ENCODE results near the gene REXO4. TPM values are rescaled to one million over a fixed set of nuclear protein-coding genes. Genes with fewer than 3 reads are reported as not detected.

Gene REXO4
- total and polyA plus RNA-seq, 2 experiments from 2014 or later = 17.2 to 19.4 TPM

GRCh38 chr9:133372144-133372543, 45.7 kb downstream of the REXO4 start:
- Histone ChIP-seq H3K27ac (no peak overlapping the region), H3K9me2 (replicated peaks; ENCODE audit: insufficient read depth) (no peaks in the 10 kb centered on the region), H3K4me2 (peak overlapping the region; percentile 88), H3K27me3 (no peaks in the 10 kb centered on the region), H3K4me3 (no peak overlapping the region), H3K4me1 (ENCODE audit: insufficient read depth) (peaks cover 38% of the 10 kb centered on the region), H2AFZ (no peak overlapping the region), H3K36me3 (replicated peaks; ENCODE audit: insufficient read depth, low read depth) (no peaks in the 10 kb centered on the region), H4K20me1 (ENCODE audit: insufficient read depth, poor library complexity, severe bottlenecking) (peaks cover 80% of the 10 kb centered on the region), H3K79me2 (peaks cover 85% of the 10 kb centered on the region), H3K9me3 (ENCODE audit: low read depth) (no peaks in the 10 kb centered on the region)
- WGBS (ENCODE audit: low lambda C conversion rate, missing lambda C conversion rate) = 91% methylated on average over 7 of the region's 7 CpGs
- no peak for DNase-seq (ENCODE audit: low spot score)
- TF ChIP-seq CTCF (IDR thresholded peaks at IDR 0.05; ENCODE audit: poor library complexity) (no peak), EZH2 (IDR thresholded peaks at IDR 0.05; ENCODE audit: borderline replicate concordance) (no peak), EZH2phosphoT487 (IDR thresholded peaks at IDR 0.05; ENCODE audit: low read depth, severe bottlenecking, unreplicated experiment) (no peak)

GRCh38 chr9:133371261-133371711, 46.5 kb downstream of the REXO4 start:
- peaks cover 88% of the 10 kb centered on the region for H4K20me1 ChIP-seq (ENCODE audit: insufficient read depth, poor library complexity, severe bottlenecking)
- peaks cover 94% of the 10 kb centered on the region for H3K79me2 ChIP-seq
- H3K27ac ChIP-seq = peak overlapping the region; percentile 21
- peak overlapping the region; percentile 88 for H3K4me2 ChIP-seq
- WGBS (ENCODE audit: low lambda C conversion rate, missing lambda C conversion rate) = 80% methylated on average over 12 of the region's 12 CpGs
- peaks cover 38% of the 10 kb centered on the region for H3K4me1 ChIP-seq (ENCODE audit: insufficient read depth)
- H3K4me3 ChIP-seq = no peak overlapping the region
- no peaks in the 10 kb centered on the region for H3K9me3 ChIP-seq (ENCODE audit: low read depth)
- no peaks in the 10 kb centered on the region for H3K9me2 ChIP-seq (replicated peaks; ENCODE audit: insufficient read depth)
- H2AFZ ChIP-seq = no peak overlapping the region
- DNase-seq (ENCODE audit: low spot score) = no peak
- H3K27me3 ChIP-seq = no peaks in the 10 kb centered on the region
- no peak for TF ChIP-seq EZH2 (IDR thresholded peaks at IDR 0.05; ENCODE audit: borderline replicate concordance)
- no peak for TF ChIP-seq EZH2phosphoT487 (IDR thresholded peaks at IDR 0.05; ENCODE audit: low read depth, severe bottlenecking, unreplicated experiment)
- TF ChIP-seq CTCF (IDR thresholded peaks at IDR 0.05; ENCODE audit: poor library complexity) = no peak
- no peaks in the 10 kb centered on the region for H3K36me3 ChIP-seq (replicated peaks; ENCODE audit: insufficient read depth, low read depth)

- no peak for DNase-seq (ENCODE audit: low spot score)
- H3K9me3 ChIP-seq (ENCODE audit: low read depth) = no peaks in the 10 kb centered on the region
- H3K4me2 ChIP-seq = peak overlapping the region; percentile 88
- no peak overlapping the region for H3K4me3 ChIP-seq
- WGBS (ENCODE audit: low lambda C conversion rate, missing lambda C conversion rate) = 80% methylated on average over 9 of the region's 9 CpGs
- H3K4me1 ChIP-seq (ENCODE audit: insufficient read depth) = peaks cover 38% of the 10 kb centered on the region
- H3K36me3 ChIP-seq (replicated peaks; ENCODE audit: insufficient read depth, low read depth) = no peaks in the 10 kb centered on the region
- peaks cover 100% of the 10 kb centered on the region for H3K79me2 ChIP-seq
- H2AFZ ChIP-seq = no peak overlapping the region
- H3K27me3 ChIP-seq = no peaks in the 10 kb centered on the region
- no peaks in the 10 kb centered on the region for H3K9me2 ChIP-seq (replicated peaks; ENCODE audit: insufficient read depth)
- H4K20me1 ChIP-seq (ENCODE audit: insufficient read depth, poor library complexity, severe bottlenecking) = peaks cover 94% of the 10 kb centered on the region
- TF ChIP-seq CTCF (IDR thresholded peaks at IDR 0.05; ENCODE audit: poor library complexity) (no peak), EZH2 (IDR thresholded peaks at IDR 0.05; ENCODE audit: borderline replicate concordance) (no peak), EZH2phosphoT487 (IDR thresholded peaks at IDR 0.05; ENCODE audit: low read depth, severe bottlenecking, unreplicated experiment) (no peak)
- peak overlapping the region; percentile 21 for H3K27ac ChIP-seq
Measured at GRCh38 chr9:133370685-133371084, 47.1 kb downstream of the REXO4 start.
